ENCODE results near the gene OSBPL3.

The OSBPL3 gene

DNA sequence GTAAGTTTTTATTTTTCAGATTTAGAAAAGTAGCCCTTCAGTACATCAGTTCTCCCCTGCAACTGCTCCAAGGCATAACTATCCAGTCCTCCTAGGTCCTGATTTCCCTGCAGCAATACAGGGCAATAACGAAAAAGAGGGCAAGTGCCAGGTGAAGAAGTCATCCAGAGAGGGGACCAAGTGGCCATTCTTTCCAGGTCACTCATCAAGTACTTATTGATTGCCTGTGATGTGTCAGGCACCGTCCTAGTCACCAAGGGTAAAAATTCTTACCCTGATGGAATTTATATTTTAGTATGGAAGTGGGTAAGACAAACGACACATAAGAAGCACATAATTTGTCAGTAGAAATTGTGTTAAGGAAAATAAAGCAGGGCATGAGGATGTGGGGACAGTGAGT lies 155.6 kb downstream of the OSBPL3 start:
- TF ChIP-seq, protein P1, sequence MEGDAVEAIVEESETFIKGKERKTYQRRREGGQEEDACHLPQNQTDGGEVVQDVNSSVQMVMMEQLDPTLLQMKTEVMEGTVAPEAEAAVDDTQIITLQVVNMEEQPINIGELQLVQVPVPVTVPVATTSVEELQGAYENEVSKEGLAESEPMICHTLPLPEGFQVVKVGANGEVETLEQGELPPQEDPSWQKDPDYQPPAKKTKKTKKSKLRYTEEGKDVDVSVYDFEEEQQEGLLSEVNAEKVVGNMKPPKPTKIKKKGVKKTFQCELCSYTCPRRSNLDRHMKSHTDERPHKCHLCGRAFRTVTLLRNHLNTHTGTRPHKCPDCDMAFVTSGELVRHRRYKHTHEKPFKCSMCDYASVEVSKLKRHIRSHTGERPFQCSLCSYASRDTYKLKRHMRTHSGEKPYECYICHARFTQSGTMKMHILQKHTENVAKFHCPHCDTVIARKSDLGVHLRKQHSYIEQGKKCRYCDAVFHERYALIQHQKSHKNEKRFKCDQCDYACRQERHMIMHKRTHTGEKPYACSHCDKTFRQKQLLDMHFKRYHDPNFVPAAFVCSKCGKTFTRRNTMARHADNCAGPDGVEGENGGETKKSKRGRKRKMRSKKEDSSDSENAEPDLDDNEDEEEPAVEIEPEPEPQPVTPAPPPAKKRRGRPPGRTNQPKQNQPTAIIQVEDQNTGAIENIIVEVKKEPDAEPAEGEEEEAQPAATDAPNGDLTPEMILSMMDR (conservative IDR thresholded peaks at IDR 0.05; ENCODE audit: low read depth, low read length) = no peak
- no peak overlapping the region for H3K4me3 ChIP-seq (ENCODE audit: low read length)
- DNase-seq (ENCODE audit: low read depth) = no peak

DNA sequence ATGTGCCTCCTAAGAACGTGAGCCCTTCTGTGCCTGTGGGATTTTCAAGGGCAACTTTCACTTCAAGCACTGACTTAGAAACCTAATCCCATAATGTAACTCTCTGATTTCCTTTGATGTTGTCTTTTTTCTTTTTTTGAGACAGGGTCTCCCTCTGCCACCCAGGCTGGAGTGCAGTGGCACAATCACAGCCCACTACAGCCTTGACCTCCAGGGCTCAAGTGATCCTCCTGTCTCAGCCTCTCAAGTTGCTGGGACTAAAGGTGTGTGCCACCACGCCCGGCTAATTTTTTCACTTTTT lies 158.3 kb downstream of the OSBPL3 start:
- DNase-seq (ENCODE audit: low read depth) = no peak
- TF ChIP-seq, protein P1 (conservative IDR thresholded peaks at IDR 0.05; ENCODE audit: low read depth, low read length) = no peak
- no peak overlapping the region for H3K4me3 ChIP-seq (ENCODE audit: low read length)

DNA sequence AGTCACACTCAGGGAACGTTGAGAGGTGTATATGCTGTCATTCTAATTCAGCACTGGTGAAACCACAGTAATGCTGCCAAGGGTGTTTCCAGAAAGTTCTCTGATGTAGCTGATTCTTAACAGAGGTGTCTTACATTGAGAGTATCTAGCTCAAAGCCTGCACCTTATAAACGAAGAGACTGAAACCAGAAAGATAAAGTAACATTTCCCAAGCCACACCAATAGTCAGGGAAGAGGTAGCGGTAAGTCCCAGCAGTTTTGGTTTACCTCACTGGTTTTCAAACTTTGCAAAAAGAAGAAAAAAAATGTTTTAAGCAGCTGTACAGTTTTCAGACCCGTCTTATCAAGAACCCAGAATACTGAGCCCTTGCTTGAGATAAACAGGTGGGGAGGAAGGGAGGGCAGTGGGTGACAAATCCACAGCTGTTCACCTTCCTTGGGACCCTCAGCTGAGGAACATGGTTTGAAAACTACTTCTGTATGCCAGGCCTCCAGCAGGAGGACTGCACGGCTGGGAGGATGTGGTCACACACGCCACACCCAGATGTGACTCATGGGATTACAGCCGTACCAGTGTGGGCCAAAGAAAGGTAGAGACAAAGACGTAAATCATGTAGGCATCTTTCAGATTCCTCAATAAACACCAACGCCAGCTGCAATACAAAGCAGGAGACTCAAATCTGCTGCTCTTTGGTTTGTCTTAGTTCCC lies 158.8 kb downstream of the OSBPL3 start:
- DNase-seq (ENCODE audit: low read depth) = peak; percentile 95
- H3K4me3 ChIP-seq (ENCODE audit: low read length) = no peak overlapping the region
- TF ChIP-seq, protein P1 (conservative IDR thresholded peaks at IDR 0.05; ENCODE audit: low read depth, low read length) = peak; percentile 43

DNA sequence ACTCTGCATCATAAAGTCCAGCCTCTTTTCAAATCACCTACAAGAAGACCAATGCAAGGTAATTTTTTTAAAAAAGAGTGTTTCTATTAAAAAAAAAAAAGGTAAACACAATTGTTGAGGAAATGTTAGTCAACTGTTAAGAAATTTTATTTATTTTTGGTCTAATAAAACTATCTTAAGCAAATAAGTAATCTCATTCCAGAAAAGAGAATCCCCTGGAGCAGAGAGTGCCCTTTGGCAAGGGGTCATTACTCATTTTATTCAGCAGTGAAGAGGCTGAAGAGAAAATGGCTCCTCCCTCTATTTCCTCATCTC lies 159.3 kb downstream of the OSBPL3 start:
- H3K4me3 ChIP-seq (ENCODE audit: low read length) = no peak overlapping the region
- DNase-seq (ENCODE audit: low read depth) = no peak
- TF ChIP-seq, protein P1 (conservative IDR thresholded peaks at IDR 0.05; ENCODE audit: low read depth, low read length) = no peak

DNA sequence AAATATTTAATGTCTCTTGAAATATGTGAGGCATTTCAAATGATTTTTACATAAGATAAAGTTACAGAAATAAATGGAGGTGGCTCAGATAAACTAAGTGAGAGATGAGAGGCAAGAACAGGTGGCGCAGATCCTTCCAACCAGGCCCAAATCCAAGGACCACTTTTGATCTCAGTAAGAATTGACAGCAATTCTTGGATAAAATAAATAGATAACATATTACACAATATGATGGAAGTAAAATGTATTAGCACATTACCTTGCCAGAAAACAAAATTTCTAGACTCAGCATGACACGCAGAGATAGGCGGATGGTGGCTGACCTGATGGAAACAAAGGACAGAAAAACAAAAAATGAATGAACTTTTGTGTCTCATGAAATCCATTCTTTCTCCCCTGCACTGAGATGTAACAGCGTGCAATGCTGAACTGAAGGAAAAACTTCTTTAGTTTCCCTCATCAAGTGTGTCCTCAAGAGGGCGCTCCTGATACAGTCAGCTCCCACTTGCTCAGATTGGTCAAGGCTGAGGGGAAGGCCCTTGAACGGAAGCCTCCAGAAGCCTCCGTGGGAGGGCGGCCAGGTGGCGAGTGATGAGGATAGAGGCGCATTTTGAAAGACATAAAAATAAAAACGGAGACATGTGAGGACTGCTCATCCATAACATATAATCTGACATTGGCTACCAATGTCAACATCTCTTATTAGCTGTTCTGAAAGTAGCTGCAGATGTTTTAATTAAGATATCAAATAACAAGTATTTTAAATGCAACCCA lies 159.9 kb downstream of the OSBPL3 start:
- DNase-seq (ENCODE audit: low read depth) = no peak
- H3K4me3 ChIP-seq (ENCODE audit: low read length) = no peak overlapping the region
- TF ChIP-seq, protein P1 (conservative IDR thresholded peaks at IDR 0.05; ENCODE audit: low read depth, low read length) = peak; percentile 89

DNA sequence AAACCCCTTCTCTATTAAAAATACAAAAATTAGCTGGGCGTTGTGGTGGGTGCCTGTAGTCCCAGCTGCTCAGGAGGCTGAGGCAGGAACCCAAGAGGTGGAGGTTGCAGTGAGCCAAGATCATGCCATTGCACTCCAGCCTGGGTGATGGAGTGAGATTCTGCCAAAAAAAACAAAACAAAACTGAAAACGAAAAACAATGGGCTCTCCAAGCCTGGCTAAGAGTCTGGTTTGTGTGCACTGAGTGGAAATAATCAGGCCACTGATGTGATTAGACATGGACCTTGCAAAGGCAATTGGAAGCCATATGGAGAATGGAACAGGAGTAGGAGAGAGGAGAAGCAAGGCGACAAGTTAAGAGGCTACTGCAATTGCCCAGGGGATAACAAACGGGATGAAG lies 162.6 kb downstream of the OSBPL3 start:
- no peak overlapping the region for H3K4me3 ChIP-seq (ENCODE audit: low read length)
- no peak for DNase-seq (ENCODE audit: low read depth)
- TF ChIP-seq, protein P1 (conservative IDR thresholded peaks at IDR 0.05; ENCODE audit: low read depth, low read length) = no peak

DNA sequence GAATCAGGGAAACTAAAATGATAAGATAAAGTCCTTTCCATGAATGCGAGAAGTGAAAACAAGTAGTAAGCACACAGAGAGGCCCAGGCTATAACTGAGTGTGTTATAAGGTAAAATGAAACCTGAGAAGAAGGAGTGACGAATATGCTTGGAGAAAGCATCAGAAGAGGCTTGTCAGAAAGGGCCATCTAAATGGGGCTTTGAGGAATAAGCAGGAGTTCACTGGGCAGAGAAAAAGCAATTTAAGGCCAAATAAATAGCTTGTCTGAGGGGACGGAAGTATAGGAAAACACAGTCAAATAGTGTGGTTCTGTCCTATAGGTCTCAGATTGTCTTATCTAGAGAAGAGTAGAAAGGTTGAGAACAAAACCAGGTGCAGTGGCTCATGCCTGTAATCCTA lies 163.1 kb downstream of the OSBPL3 start:
- no peak for DNase-seq (ENCODE audit: low read depth)
- no peak overlapping the region for H3K4me3 ChIP-seq (ENCODE audit: low read length)
- TF ChIP-seq, protein P1 (conservative IDR thresholded peaks at IDR 0.05; ENCODE audit: low read depth, low read length) = no peak

All from retinal pigment epithelial cell (primary cell).